Right atrium auricular region (tissue), 2 donors: ENCODE data around the gene RBM23. TPM values are rescaled to one million over a fixed set of nuclear protein-coding genes. Genes with fewer than 3 reads are reported as not detected.

ENCODE experiments used
- DNase-seq: peaks from one replicate; pipeline ENCODE4 v3.0.0-alpha.2; 2019; ENCODE audit warnings: low spot score
- H3K27ac ChIP-seq, 2 donors: fragments of 200-600 bp; sonication (generic); 1 replicate in 1 of 2; 2 replicates in 1 of 2; pipeline ENCODE4 v1.5.1; 2016 to 2019
- H3K27me3 ChIP-seq, 2 donors: fragments of 200-600 bp; sonication (generic); one replicate each; pipeline versions ENCODE4 v1.5.1 to v1.6.0; 2017 to 2019
- H3K36me3 ChIP-seq: fragments of 200-600 bp; sonication (generic); one replicate; pipeline ENCODE4 v1.5.1; 2016
- H3K4me1 ChIP-seq, 2 donors: fragments of 200-600 bp; sonication (generic); one replicate each; pipeline versions ENCODE4 v1.5.1 to v1.6.0; 2017 to 2019
- H3K4me3 ChIP-seq, 2 donors: fragments of 200-600 bp; sonication (generic); 1 replicate in 1 of 2; 2 replicates in 1 of 2; pipeline ENCODE4 v1.5.1; 2017 to 2019; ENCODE audit warnings: mild to moderate bottlenecking in 1 of 2, moderate library complexity in 1 of 2
- H3K9me3 ChIP-seq, 2 donors: fragments of 200-600 bp; sonication (generic); one replicate each; pipeline ENCODE4 v1.5.1; 2019
- CTCF ChIP-seq, 2 donors: fragments of 200-600 bp; sonication (generic); IDR thresholded peaks; one replicate each; pipeline ENCODE4 v1.5.1; 2019; ENCODE audit warnings: antibody characterized with exemption in 2 of 2
- total RNA-seq, 2 donors: library from RNA; depleted of rRNA; stranded (reverse); fragments of >200 nt; gene quantifications; one replicate each; pipeline ENCODE4 v1.1.0, GENCODE V29; 2016

The RBM23 gene
- total RNA-seq, 2 donors from 2014 or later = 76.5 to 774 TPM

- Histone ChIP-seq H3K4me1 (peaks cover 0 to 12% of the 10 kb centered on the region in 2 donors), H3K27ac (no peak overlapping the region), H3K9me3 (no peaks in the 10 kb centered on the region), H3K27me3 (no peaks in the 10 kb centered on the region), H3K4me3 (no peak overlapping the region), H3K36me3 (peaks cover 65% of the 10 kb centered on the region)
- no peak for TF ChIP-seq CTCF (IDR thresholded peaks at IDR 0.05)
- no peak for DNase-seq
These were observed 17.1 kb downstream of the RBM23 start for GRCh38 chr14:22901799-22902198.

DNA sequence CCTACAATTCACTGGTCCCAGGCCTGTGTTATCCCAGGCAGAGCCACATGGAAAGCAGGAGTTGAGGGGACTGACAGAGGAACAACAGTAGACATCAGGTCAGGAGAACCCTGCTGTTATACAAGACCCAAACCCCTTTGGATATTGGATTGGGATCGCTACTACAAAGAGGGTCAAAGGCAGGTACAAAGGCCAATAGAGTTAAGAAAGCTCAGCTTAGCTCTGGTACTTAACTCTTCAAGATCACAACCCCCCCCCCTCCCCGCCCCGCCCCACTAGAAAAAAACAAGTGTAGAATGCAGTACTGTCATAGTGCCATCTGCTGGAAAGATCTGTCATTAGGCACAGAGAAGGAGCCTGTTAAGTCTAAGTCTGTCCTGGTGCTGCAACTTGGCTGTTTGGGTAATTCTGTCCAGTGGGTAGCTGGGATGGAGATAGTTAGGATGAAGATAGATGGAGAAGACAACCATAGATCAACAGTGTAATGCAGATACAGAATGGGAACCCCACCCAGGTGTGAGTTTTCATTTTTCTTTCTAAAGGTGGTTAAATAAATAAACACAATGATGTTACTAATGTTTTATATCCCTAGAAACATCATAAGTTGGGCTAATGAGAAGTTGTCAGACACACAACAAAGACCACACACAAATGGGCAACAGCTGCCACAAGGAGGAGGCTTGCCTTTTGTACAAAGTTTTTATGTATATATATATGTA lies 18.7 kb downstream of the RBM23 start:
- Histone ChIP-seq H3K4me1 (peaks cover 0 to 12% of the 10 kb centered on the region in 2 donors), H3K4me3 (no peak overlapping the region), H3K27ac (peak overlapping the region in 1 of 2 donors; percentile 19), H3K27me3 (no peaks in the 10 kb centered on the region), H3K36me3 (peaks cover 49% of the 10 kb centered on the region), H3K9me3 (no peaks in the 10 kb centered on the region)
- peak; percentile 48 to 64 for TF ChIP-seq CTCF (IDR thresholded peaks at IDR 0.05)
- DNase-seq = no peak

- Histone ChIP-seq H3K9me3 (no peaks in the 10 kb centered on the region), H3K36me3 (peaks cover 32% of the 10 kb centered on the region), H3K27me3 (no peaks in the 10 kb centered on the region), H3K4me3 (no peak overlapping the region), H3K27ac (peak overlapping the region in 1 of 2 donors; percentile 65), H3K4me1 (peaks cover 0 to 12% of the 10 kb centered on the region in 2 donors)
- TF ChIP-seq CTCF (IDR thresholded peaks at IDR 0.05) = no peak
- no peak for DNase-seq
These were observed 20.5 kb downstream of the RBM23 start for GRCh38 chr14:22898302-22899090.

DNA sequence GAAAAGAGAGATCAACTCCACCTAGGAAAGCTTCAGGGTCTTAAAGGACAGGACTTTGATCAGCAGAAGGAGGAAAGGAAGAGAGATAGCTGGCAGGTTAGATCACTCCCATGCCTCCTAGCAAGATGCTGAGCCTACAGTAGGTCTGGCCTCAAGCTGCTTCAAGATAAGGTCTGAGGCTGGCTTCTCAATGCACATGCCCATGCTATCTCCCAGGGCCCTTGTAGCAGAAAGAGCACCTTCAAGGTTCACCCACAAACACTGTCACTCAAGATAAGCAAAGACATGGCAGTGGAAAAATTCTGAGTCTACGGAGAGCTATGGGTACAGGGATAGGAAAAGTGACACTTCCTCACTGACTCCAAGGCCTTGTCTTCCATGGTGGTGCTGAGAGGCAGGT lies 21.6 kb downstream of the RBM23 start:
- no peak for TF ChIP-seq CTCF (IDR thresholded peaks at IDR 0.05)
- no peaks in the 10 kb centered on the region for H3K9me3 ChIP-seq
- no peak overlapping the region for H3K27ac ChIP-seq
- H3K4me3 ChIP-seq = no peak overlapping the region
- no peak for DNase-seq
- no peaks in the 10 kb centered on the region for H3K27me3 ChIP-seq
- peaks cover 0 to 12% of the 10 kb centered on the region in 2 donors for H3K4me1 ChIP-seq
- peaks cover 20% of the 10 kb centered on the region for H3K36me3 ChIP-seq

- no peak overlapping the region for H3K4me3 ChIP-seq
- H3K36me3 ChIP-seq = peaks cover 15% of the 10 kb centered on the region
- no peak for TF ChIP-seq CTCF (IDR thresholded peaks at IDR 0.05)
- DNase-seq = no peak
- H3K27me3 ChIP-seq = no peaks in the 10 kb centered on the region
- H3K4me1 ChIP-seq = peaks cover 0 to 12% of the 10 kb centered on the region in 2 donors
- no peaks in the 10 kb centered on the region for H3K9me3 ChIP-seq
- H3K27ac ChIP-seq = no peak overlapping the region
These were observed 22.2 kb downstream of the RBM23 start for GRCh38 chr14:22896760-22897159.
